HG03159 (cell line): ENCODE measurements around the gene DGLUCY.
"Not testable (repeated sequence)": the region's sequence is repeated elsewhere in the genome, so short reads cannot be mapped to it uniquely, and the experiment has no call there.

Source experiments
- ATAC-seq: cut with Tn5 transposase; IDR thresholded peaks from one replicate; pipeline ENCODE4 v1.9.1; 2021; ENCODE audit warnings: mild to moderate bottlenecking, moderate library complexity; ENCODE audit not compliant: unreplicated experiment

Gene DGLUCY

DNA sequence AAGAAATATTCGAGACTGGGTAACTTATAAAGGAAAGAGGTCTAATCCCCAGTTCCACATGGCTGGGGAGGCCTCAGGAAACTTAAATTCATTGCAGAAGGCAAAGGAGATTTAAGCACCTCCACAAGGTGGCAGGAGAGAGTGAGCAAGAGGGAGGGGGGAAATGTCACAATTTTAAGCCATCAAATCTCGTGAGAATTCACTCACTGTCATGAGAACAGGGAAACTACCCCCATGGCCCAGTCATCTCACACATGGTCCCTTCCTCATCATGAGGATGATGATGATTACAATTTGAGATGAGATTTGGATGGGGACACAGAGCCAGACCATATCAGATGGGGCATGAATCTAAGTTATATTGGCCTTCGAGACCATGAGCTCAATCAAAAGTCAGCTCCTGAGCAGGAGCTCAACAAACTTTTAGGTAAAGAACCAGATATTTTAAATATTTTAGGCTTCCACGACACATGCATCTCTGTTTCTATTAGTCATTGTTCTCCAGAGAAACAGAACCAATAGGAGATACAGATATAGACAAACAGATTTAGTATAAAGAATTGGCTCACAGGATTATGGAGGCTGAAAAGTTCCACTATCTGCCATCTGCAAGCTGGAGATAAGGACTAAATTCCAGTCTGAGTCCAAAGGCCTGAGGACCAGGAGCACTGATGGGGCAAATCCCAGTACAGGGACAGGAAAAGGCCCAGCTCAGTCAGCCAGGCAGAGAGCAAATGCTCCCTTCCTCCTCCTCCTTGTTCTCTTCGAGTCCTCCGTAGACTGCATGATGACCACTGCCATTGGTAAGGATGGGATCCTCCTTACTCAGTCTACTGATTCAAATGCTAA, 24.9 kb downstream of the DGLUCY start:
- no peak for ATAC-seq

DNA sequence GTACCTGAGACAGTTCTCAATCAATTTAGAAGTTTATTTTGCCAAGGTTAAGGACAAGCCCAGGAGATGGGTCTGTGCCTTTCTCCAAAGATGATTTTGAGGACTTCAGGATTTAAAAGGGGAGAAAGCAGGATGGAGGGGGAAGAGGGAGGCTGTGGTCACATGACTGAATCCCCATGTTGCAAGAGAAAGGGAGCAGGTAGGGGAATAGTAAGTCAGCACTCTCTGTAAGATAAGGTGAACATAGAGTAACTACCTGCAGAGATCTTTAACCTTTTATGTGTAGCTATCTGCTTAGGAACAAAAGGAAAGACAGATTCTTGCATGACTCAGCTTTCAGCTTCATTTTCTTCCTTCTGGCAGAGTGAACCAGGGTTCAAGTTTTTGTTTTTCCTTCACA, 25.9 kb downstream of the DGLUCY start:
- no peak for ATAC-seq

DNA sequence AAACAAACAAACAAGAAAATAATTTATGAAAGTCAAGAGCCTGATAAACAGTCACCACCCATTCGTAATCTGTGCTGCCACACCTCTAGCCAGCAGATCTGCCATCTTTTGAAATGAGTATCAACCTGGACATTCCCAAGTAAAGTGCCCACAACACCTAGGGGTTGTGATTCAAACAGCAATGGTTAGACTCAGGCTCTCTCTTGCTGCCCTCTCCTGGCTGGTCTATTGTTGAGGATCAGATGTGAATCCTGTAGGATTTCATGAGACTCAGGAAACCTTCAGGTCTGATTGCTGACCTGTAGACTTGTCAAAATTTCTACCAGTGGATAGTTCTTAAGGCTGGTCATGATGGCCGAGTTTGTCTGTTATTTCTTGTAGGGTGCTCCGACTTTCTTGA, 26.8 kb downstream of the DGLUCY start:
- no peak for ATAC-seq

DNA sequence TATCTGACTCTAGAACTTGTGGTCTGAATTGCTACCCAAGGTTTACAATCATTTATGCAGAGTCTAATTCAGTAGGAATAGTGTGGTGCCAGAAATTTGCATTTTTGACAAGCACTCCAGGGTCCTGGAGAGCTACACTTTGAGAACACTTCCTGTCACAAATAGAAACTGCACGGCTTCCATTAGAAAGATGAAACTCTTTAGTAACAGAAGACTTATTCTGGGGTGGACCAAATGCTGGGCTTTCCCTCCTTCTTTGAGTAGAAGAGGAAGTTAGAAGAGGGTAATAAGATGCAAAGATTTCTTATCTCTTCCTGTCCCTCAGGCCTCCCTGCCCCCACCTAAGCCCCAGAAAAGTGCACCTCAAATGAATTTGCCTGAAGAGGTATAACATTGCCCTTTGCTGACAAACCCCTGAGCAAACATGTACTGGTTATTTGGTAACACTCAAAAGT, 28.4 kb downstream of the DGLUCY start:
- peak; percentile 89 for ATAC-seq

DNA sequence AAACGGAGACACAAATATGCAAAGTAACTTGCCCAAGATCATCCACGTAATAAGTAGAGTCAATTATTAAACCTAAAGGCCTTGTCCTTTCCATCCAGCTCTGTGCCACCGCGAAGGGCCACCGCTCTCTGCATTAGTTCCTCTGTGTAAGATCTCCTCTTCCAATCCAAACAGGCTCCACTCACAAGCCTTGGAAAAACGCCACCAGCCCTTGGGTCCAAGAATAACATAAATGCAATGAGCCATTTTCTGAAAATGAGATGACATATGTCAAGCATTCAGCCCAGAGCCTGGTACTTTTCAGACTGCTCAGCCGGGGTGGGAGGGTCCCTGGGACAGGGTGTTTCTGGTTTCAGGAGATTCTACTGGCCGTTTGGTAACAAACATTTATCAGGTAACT, 30.0 kb downstream of the DGLUCY start:
- no peak for ATAC-seq

DNA sequence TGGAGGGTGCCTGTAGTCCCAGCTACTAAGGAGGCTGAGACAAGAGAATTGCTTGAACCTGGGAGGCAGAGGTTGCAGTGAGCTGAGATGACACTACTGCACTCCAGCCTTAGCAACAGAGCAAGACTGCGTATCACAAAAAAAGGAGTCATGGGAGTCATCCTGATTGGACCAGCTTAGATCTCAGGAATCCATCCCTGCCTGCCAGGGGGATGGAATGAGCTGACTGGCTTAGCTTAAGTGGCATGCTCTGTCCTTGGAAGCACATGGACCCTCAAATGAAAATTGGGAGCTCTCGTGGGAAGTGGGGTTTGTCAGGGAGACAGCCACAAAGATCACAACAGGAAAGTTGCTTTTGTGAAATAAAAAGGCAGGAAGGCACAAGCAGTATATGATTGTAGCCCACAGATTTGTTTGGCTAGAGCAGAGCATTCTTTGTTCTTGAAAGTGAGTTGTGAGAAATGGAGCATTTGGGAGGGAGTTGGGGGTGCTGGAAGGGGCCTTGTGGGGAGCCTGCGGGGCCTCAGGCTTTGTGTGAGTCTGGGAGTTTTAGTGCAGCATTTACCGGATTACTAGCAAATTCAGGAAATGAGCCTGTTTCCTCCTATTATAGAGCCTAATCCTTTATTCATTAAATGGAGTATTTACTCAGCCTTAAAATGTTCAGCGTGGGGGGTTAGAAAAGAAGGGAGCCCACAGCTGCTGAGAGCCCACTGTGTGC, 30.7 kb downstream of the DGLUCY start:
- no peak for ATAC-seq

DNA sequence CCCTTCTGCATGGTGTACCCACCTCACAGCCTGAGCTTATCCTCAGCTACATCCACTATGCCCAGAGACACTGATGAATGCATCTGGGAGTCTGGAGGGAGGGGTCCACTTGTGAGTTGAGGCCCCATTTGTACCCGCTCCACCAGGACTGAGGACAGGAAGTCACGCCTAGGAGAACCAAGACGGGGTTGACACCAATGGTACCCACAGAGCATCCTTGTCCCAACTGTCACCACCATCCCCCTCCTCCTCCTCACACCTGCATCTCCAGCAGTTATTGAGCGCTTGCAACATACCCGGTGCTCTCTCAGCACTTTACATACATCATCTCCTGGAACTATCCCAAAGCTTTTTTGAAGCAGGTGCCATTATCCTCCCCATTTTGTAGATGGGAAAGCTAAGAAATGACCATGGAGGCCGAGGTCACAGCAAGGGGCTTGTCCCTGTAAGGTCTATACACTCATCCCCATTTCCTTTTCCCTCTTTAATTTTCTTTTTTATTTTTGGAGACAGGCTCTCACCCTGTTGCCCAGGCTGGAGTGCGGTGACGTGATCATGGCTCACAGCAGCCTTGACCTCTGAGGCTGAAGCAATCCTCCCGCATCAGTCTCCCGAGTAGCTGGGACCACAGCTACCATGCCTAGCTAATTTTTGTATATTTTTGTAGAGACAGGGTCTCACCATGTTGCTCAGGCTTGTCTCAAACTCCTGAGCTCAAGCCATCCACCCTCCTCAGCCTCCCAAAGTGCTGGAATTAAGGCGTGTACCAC, 31.7 kb downstream of the DGLUCY start:
- no peak for ATAC-seq

DNA sequence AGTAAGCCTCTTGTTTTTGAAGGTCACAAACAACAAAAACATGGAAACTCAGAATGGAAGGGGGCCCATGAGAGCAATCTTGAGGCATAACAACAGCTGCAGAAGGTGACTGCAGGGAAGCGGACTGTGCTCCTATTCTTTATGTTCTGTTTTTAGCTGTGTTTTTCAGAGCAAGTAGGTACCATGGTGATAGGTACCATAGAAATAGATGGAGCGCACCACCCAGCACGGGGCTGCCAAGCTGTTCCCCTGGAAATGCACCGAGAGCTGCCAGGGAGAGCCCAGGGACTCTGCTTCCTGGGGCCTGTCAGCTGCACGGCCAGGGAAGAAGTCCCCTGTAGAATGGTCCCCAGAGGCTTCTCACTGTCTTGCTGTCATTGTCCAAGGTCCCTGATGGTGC, 32.8 kb downstream of the DGLUCY start:
- ATAC-seq = no peak

DNA sequence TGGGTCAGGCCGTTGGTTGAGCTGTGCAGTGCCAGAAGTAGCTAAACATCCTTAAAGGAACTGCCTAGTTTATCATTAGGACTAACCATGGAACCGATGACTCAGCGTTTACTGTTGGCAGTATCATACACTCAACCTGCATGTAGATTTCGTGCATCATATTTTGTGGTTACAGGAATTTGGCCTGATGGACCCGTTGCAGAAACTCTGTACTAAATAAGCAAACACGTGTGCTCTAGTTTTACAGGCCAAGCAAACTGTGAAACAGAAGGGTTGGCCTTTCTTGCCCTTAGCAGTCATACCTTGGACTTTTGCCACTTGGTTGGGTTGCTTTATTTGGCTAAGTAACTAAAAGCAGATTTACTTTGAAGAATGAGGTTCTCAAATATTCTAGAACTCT, 35.6 kb downstream of the DGLUCY start:
- no peak for ATAC-seq

DNA sequence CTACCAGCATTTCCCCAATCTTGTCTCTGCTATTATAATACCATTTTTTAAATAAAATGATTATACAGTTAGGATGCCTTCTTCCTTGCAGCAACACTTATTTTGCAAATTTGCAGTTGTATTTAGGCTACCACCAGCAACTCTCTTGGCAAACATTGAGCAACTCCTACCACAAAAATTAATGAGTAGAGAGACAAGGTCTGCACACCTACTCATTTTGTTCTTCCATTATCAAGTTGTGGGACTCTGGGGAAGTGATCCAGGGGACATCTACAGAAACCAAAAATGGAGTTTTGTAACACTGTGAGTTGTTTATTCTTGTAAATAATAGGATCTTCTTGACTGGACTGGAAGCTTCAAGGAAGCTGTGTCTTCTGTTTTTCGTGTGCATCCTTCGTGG, 38.6 kb downstream of the DGLUCY start:
- no peak for ATAC-seq

DNA sequence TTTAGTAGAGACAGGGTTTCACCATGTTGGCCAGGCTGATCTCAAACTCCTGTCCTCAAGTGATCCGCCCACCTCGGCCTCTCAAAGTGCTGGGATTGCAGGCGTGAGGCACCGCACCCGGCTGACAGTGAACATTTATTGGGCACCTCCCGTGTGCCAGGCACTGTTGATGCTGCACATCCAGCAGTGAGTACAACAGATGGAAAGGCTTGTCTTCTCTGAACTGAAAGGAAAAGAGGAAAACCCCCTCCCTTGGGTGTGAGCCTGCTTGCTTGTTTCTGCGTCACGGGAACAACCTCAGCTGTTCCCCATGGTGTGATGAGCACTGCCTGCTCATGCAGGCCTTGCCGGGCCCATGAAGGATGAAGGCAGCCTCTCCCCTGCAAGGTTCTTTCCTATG, 39.5 kb downstream of the DGLUCY start:
- ATAC-seq = no peak

DNA sequence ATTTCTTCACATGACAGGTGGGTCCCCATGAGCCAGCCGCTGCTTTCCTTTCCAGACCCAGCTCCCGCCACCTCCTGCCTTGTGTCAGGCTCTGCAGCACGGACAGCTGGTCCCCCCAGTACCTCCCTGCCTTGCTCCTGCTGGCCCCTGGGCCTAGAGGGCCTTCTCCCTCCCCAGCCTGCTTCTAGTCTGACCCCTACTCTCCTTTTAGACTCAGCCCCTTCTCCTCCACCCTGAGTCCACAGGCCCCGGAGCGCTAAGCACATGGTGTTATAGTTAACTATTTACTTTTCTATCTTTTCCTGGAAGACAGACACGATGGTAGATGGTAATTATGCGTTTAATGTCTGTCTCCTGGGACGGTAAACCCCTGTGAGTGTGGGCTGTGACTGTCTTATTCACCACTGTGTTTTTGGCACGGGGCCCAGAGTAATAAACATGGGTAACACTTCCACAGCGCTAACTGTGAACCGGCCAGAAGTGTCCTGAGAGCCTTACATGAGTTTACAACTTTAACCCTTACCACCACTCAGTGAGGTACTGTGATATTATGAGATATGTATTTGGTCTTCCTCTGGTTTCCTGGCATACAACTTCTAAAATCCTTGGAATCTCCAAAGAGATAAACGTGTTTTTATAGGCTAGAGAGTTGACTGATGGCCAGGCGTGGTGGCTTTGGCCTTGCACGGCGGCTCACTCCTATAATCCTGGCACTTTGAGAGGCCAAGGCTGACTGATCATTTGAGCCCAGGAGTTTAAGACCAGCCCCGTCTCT, 41.2 kb downstream of the DGLUCY start:
- ATAC-seq = no peak

DNA sequence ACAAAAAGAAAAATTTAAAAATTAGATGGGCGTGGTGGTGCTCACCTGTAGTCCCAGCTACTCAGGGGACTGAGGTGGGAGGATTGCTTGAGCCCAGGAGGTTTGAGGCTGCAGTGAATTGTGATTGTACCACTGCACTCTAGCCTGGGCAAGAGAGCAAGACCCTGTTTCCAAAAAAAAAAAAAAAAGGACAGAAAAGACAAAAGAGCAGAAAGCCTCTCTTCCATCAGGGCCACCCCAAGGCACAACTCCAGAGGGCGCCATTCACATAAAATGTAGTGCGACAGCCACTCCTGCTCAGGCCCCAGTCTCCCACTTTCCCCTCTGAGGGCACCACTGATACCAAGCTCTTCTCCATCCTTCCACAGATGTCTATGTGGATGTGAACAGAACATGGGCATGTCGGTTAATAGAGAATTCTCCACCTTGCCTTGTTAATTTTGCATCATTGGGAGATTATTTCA, 41.8 kb downstream of the DGLUCY start:
- no peak for ATAC-seq

DNA sequence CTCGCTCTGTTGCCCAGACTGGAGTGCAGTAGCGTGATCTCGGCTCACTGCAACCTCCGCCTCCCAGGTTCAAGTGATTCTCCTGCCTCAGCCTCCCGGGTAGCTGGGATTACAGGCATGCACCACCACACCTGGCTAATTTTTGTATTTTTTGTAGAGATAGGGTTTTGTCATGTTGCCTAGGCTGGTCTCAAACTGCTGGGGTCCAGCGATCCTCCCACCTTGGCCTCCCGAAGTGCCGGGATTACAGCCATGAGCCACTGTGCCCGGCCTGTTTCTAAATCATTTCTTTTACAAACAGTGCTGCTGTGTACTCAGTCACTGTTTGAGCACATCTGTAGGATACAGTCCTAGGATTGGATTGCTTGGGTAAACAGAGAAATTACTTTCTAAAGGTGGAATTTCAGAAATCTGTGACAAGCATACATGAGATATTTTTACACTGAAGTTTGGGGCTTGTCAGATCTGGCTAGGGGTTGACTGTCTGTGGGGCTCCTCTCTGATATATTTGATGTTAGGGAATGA, 42.3 kb downstream of the DGLUCY start:
- ATAC-seq = not testable (repeated sequence)

DNA sequence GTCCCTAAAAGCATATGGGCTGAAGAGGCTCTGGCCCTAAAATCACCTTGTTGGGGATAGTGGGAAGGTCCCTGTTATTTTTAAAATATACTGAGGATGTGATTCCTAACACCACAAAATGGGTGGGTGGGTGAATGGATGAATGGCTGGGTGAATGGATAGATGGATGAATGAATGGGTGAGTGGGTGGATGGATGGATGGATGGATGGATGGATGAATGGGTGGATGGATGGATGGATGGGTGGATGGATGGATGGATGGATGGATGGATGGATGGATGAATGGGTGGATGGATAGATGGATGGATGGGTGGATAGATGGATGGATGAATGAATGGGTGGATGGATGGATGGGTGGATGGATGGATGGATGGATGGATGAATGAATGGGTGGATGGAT, 43.0 kb downstream of the DGLUCY start:
- ATAC-seq = not testable (repeated sequence)

DNA sequence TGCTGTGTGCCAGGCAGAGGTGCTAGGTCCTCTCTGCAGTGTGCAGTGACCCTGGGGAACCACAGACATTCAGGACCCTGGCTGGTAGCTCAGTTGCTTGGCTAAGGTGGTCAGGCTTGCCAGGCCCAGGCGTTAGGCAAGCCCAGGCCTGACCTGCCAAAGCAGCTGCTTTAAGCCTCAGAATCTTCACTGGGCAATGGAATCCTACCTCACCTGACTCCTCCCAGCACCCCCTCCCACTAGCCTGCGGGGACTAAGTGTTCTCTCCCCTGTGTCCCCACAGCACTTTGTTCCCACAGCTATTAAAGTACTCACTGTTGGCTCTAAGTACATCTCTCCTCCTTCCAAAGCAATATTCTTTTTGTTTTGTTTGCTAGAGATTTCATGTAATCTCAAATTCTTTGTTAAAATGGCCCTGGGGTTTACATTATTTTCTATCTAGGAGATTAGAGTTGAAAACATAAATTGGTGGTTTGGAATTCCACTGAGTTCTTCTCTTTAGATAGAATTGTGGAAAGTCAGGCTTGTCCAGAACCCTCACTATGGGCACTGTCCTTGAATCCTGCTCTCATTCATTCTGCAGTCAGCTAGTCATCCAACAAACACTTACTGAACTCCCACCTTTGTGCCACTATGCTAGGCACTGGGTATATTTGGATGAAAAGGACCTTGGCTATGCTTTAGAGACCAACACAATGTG, 44.4 kb downstream of the DGLUCY start:
- no peak for ATAC-seq

DNA sequence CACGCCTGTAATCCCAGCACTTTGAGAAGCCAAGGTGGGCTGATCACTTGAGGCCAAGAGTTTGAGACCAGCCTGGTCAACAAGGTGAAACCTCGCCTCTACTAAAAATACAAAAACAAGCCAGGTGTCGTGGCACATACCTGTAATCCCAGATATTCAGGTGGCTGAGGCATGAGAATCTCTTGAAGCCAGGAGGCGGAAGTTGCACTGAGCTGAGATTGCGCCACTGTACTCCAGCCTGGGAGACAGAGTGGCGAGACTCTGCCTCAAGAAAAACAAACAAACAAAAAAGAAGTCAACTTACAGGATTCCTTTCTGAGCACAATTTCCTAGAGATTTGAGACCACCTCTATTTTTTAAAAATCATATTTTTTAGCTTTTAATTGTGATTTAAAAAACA, 45.3 kb downstream of the DGLUCY start:
- no peak for ATAC-seq

DNA sequence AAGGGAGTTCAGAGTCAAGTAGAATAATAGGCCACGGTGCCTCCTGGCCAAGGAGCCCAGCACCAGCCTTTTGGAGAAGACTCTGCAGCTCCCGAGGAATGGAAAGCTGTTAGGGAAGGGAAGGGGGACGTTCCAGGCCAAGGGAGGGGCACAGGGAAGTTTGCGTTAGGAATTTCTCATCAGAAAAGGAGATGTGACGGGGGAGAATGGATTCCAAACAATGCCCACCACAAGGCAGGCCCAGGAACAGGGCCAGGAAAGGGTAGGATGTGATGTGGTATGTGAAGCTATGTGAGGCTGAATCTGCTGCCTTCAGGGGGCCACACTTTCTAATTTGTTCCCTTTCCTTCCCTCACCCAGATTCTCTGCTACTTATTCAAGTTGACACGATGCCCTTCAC, 46.0 kb downstream of the DGLUCY start:
- no peak for ATAC-seq

DNA sequence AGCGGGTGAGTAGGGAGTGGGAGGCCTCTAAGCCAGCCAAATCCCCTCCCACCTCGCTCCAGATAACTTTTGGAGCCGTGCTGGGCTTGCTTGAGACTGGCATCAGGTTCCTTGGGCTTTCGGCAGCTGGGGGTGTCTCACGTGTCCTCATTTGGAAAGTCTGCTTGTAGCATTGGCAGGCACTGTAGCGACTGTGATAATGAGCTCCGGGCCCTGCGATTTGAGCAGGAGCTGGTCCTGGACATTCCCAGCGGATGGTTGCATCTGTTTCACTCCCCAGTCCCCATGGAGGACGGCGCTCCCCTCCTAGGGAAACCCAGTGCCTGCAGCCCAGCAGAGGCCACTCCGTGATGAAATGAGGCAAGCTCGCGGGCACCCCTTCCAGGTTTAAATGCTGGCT, 49.4 kb downstream of the DGLUCY start:
- no peak for ATAC-seq

DNA sequence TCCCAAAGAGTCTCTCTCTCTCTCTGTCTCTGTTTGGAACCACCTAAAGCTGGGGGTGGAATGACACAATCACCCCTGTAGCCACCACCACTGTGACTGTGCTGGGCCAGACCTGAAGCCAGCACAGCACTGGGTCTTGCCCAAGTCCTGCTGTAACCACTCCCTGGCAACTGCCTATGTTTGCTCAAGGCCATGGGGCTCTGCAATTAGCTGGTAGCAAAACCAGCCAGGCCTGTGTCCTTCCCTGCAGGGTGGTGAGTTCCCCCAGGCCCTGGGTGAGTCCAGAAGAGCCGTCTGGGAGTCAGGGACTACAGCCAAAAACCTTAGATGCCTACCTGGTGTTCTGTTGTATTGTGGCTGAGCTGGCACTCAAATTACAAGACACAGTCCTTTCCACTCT, 50.8 kb downstream of the DGLUCY start:
- no peak for ATAC-seq
